LHCN-M2 (cell line): ENCODE results near the gene CREB5. TPM values are rescaled to one million over a fixed set of nuclear protein-coding genes. Genes with fewer than 3 reads are reported as not detected.
"Not testable (repeated sequence)": the region's sequence is repeated elsewhere in the genome, so short reads cannot be mapped to it uniquely, and the experiment has no call there.

Source experiments
- DNase-seq: peaks from one replicate; pipeline ENCODE4 v3.0.0-alpha.2; 2012; ENCODE audit warnings: low read depth
- total RNA-seq: library from RNA; depleted of rRNA; stranded (reverse); fragments of >200 nt; gene quantifications from 2 replicates; pipeline ENCODE4 v1.2.3, GENCODE V29; 2014

The CREB5 gene
- total RNA-seq, 1 experiment from 2014 or later, result 9.0 TPM

- DNase-seq, result no peak
Measured at GRCh38 chr7:28608237-28608656, 195.9 kb downstream of the CREB5 start.

GRCh38 chr7:28608731-28609130 lies 196.4 kb downstream of the CREB5 start:
- no peak for DNase-seq

GRCh38 chr7:28609608-28610007 lies 197.3 kb downstream of the CREB5 start:
- peak; percentile 50 for DNase-seq

- DNase-seq, result not testable (repeated sequence)
Measured at GRCh38 chr7:28611399-28611897, 199.1 kb downstream of the CREB5 start.

DNA sequence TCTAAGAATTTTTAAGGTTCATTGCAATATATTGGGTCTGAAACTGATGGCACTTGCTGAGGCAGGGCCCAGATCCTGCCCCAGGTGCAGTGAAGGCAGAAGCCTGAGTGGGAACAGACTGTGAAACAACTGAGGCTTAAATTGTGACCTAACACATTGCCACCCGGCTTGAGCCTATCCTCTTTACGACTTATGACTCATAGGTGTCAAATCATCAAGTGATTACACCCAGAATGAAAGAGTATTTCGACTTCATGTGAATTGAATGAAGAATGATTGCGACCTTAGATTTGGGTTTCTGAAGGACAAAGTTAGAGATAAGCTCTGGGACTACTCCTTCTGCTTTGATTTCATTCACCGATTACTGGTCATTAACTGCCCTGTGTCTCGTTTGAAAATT lies 200.9 kb downstream of the CREB5 start:
- DNase-seq, result no peak

- no peak for DNase-seq
Measured at GRCh38 chr7:28615091-28615490, 202.8 kb downstream of the CREB5 start.

- no peak for DNase-seq
Measured at GRCh38 chr7:28617308-28617880, 205.1 kb downstream of the CREB5 start.

DNA sequence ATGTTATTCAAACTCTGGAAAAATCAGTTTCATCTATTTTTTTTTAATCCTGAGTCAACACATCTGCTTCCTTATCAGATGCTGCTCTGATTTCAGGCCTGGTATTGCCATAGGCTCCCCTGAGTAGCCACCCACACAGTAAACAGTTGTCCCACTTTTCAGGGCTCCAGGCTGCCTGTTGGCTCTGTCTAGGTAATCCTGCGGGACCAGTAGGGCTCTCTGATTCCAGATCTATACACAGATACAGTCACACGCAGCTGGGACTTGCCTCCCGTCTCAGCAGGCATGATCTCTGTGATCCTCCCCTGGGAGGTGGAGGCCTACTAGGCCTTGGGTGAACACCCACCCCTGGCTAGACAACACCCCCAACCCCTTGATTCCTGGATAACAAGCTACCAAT lies 206.1 kb downstream of the CREB5 start:
- no peak for DNase-seq

- no peak for DNase-seq
Measured at GRCh38 chr7:28619256-28619655, 206.9 kb downstream of the CREB5 start.

GRCh38 chr7:28621369-28621841 lies 209.1 kb downstream of the CREB5 start:
- DNase-seq, result no peak

GRCh38 chr7:28623105-28623730 lies 210.9 kb downstream of the CREB5 start:
- peak; percentile 72 for DNase-seq

GRCh38 chr7:28623863-28624262 lies 211.5 kb downstream of the CREB5 start:
- DNase-seq, result no peak

DNA sequence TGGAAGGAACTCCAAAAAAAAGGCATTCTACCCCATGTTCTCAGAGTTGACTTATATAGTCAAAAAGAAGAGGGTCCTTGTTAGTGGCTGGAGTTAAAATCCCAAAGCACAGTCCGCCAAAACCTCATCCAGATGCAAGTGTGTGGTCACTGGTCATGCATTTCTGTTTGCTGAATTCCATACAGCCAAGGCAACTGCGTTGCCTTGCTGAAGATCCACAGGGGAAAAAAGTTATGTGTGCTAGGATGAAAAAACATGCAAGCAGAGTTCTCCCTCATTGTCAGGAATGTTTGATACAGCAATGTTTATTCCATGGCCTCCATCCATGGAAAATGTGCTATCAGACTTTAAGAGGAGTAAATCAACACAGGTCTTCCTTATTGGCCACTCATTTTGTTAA lies 213.1 kb downstream of the CREB5 start:
- no peak for DNase-seq

- DNase-seq, result no peak
Measured at GRCh38 chr7:28626221-28626620, 213.9 kb downstream of the CREB5 start.

DNA sequence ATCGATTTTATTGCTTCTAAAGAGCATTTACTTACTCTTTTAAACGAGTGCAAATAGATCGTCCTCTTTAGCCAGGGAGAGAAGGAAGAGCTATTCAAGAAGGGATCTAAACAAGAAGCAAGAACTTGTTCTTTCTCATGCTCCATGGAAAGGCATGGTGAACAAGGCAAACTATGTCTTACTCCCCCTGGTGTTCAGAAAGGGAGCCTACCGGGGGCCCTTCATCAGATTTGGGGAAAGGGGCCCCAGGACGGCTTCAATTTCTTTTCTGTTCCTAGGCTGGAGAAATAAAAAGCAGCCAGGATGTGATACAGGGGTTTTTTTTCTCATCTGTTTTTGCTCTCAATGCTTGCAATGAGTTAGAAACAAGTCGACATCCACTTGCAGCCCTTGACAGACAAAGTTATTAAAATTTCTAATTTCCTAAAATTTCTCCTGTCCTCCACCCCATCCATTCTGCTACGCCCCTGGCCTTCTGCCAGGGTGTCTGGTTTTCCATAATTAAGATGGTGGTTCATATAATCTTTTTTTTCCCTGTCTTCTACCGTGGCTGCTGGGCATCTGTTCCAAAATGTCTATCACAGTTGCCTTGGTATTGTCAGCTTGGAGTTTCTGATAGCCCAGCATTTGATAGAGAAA lies 214.4 kb downstream of the CREB5 start:
- DNase-seq, result peak; percentile 59

- no peak for DNase-seq
Measured at GRCh38 chr7:28627263-28627653, 214.9 kb downstream of the CREB5 start.

GRCh38 chr7:28627896-28628295 lies 215.6 kb downstream of the CREB5 start:
- DNase-seq, result no peak

- peak; percentile 91 for DNase-seq
Measured at GRCh38 chr7:28629216-28629842, 217.0 kb downstream of the CREB5 start.

- DNase-seq, result no peak
Measured at GRCh38 chr7:28630350-28630749, 218.0 kb downstream of the CREB5 start.

- DNase-seq, result no peak
Measured at GRCh38 chr7:28631995-28632394, 219.7 kb downstream of the CREB5 start.

DNA sequence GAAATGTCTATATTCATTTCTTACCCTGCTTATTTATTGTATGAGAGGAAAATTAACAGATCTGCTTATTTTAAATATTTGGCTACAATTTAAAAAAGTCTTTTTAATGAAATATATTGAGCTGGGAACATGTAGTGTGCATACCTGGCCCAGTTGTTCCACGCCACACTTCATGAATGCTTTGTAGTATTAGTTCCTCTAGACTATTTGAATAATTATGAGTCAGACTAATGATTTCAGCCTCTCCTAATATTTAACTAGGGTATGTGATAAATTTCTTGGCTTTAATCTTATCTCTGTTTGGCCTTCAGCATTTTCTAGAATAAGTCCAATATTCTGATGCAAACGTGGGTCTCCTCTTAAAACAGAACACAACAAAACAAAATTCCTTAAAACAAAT lies 226.6 kb downstream of the CREB5 start:
- DNase-seq, result no peak

DNA sequence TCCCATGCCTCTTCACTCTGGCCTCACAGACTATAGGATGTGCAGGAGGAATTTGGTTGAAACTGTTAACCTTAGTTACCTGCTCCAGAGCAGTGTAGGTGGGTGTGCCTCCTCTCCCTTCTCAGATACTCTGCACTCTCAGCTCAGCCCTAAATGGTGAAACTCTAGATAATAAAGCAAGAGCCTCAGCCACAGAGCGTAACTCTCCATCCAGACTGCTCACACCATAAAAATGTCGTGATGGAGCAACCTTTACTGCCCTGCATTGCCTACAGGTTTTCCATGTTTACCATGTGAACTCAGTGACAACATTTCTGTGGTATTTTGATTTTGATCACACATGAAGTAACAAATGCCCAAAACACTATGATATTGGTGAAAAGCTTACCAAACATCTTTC lies 227.7 kb downstream of the CREB5 start:
- no peak for DNase-seq
